ENCODE measurements around the gene PDE2A.

Gene PDE2A

DNA sequence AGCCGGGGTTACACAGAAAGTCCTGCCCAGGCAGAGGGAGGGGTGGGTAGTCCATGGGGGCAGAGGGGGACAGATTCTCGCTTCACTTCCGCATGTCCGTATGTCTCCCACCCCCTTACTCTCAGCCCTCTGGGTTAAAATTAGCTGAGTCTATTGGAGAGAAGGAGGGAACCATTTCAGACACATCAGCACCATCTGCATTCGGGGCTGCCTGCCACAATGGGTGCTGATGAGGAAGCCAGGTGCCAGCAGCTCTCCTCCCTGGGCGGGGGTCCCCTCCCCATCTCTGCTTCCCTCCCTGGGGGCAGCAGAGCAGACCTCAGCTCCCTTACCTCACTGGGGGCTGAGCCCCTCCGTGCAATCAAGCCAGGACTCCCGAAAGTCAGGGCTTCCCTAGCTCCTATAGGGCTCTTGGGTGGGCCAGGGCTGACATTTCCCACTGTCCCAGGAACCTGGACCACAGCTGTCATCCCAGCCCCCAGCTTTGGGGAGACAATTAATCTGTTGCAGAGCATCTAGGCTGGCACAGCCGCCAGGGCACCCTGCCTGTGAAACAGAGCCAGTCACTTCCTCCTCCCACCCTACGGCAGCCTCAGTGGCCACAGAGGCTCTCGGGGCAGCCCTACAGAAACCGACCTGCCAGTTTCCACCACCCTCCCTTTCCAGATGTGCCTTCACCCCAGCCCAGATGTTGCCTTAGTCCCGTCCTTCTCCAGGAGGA is 67.3 kb downstream of the PDE2A start:
- no peak for DNase-seq

DNA sequence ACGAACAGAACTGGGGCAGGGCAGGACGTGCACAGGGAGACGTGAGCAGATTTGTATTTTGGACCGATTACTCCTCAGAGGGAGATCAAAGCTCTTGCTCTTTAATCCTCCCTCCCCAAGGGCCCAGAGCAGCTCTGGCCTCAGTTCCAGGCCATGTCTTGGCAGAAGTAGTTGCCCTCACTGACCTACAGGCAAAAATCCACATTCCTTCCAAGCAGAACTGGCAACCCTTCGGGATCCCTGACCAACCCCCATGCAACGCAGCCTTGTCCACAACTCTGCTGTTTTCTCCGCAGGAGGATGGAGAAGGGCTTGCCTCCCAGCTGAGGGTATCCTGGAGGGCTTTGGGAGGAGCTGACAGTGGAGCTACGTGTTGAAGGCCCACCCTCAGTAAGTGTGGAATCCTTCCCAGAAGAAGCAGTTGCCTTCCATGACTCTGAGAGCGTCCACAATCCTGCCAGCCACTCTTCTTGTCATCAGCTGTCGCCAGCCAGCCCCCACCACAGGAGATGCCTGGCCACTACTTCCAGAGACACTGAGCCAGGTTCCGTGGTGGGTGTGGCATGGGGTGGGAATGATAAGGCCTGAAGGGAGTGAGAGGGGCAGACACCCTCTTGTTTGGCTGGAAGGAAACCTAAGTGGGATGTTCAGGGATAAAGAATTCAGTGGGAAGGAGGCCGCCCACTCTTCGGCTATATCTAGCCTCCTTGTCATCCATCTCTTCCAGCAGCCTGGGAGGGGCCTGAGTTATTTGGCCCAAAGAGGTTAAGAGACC is 68.1 kb downstream of the PDE2A start:
- DNase-seq: no peak

DNA sequence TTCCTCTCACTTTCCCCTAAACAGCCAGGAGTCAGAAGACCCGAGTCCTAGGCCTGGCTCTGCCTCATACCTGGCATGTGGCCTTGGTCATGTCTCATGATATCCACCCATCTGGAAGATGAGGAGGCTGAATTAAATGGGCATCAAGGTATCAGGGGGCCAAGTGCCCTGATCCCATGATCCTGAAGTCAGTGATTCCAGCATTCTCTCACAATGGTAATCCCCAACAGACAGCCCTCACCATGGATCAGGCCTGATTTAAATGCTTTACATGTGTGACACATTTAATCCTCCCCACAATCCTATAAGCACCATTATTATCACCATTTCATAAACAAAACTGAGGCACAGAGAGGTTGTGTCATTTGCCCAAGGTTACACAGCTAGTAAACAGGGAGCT is 70.0 kb downstream of the PDE2A start:
- no peak for DNase-seq

DNA sequence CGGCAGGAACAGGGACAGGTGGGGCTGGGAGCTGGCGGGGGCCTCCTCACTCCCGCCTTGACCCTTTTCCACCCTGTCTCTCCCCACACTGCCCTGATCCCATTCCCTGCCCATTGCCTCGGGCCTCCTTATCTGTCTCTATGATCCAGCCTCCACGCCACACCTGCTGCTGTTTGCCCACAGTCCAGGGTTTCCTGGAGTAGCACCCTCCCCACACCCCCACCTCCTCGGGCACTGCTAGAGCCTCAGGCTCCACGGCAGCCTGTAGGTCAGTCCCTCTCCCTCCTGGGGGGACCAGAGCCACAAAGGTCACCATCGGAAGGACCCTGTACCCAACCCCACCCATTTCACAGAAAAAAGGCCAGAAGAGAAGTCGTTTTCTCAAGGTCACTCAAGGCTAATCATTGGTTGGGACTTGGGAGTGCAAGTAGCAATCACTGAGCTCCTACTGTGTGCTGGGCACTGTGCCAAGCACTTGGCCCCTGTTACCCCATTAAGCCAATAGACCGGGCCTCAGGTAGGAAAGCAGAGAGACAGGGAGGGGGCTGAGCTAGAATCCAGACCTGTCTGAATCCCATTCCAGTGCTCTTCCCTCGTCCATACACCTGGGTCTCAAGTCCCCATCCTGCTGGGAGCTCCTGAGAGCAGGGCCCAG is 71.8 kb downstream of the PDE2A start:
- no peak for DNase-seq

DNA sequence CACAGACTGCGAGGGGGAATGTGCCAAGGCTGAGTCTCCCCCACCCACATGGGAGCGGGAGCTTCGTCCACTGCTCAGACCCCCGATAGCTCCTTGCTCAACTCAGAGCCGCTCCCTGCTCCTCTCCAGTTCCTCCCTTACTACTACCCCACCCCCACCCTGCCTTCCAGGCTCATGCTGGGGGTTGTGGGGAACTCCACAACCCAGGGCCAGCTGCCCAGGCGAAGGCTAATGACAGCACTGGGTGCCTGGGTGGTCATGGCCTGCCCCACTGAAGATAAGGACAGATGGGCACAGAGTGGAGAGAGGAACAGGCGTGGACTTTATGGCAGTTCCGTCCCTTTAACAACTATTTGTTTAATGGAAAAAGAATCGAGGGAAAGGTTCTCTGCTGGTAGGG is 73.7 kb downstream of the PDE2A start:
- no peak for DNase-seq

DNA sequence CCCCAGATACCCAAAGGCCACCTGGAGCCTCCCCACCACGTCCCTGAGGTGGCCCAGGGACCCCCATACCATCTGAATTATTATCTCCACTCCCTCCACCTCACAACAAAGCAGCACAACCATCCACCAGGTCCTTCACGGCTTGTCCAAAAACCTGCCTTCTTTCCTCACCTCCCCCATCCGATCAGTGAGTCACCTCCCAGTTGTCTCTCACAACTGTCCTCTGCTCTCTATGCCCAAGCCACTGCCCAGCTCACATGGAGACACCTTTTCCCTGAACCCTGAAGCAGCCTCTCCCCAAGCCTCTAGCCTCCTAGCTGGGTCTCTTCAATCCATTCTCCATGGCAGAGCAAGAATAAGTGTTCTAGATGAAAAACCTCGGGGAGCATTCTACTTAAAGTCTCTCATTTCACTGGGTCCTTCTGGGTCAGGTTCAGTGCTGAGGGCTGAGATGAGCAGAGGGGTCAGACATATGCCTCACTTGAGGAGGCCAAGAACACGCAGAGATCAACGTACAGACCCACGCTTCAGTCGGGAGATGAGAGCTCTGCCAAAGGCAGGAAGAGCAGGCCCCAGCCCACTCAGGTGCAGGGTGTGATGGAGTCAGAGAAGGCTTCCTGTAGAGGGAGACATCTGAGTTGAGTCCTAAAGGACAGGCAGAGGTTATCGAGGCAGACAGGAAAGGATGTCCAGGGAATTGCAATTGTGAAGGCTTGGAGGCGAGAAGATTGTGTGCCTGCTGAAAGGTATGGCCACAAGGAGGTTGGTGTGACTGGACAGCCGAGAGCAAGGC is 74.7 kb downstream of the PDE2A start:
- DNase-seq: no peak

DNA sequence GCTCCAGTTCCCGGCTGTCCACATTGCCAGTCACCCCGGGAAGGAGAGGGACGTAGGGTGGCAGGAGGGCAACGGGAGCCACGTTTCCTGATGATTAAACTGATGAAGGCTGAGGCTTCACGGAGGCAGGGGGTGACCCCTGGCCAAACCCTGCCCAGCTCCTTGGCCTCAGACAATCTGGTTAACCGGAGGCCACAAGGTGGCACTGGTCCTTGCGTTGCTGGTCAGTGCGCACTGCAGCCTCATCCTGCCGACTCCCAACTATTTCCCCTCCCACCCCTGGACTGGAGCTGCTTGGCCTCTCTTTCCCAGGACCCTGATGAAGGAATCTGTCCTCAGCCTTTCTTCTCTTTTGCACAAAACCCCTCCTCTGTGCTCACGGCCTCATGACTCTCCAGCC is 75.3 kb downstream of the PDE2A start:
- DNase-seq: no peak

DNA sequence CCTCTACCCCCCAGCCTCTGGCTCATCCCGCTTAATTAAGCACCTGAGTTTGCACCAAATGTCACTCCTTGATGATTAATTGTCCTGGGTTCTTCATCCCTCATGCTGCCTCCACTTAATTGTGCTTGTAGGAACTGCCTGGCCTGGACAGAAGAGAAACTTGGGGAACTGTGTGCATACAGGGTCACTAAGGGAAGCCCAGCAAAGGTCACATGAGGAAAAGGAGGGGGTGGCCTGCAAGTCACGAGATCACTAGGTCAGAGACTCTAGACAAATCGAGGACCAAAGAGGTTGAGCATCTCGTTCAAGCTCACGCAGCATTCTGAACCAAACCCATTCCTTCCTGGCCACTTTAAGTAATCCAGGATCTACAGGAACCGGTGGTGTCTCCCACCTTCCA is 75.8 kb downstream of the PDE2A start:
- no peak for DNase-seq

DNA sequence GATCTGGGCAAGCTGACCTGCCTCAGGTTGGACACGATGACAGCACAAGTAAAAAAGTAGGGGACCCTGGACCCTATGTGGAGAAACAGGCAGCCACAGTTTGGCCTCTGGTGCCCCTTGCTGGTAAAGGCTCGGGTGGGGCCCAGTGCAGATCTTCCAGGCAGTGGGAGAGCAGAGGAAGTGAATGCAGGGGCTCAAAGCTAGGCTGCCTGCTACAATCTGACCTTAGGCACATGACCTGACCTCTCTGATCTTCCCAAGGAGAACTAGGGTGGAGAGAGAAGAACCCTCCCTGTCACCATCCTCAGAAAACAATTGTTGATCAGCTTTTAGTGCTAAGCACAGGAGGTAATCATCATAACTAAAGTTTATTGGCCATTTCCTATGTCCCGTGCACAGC is 76.5 kb downstream of the PDE2A start:
- DNase-seq: no peak

DNA sequence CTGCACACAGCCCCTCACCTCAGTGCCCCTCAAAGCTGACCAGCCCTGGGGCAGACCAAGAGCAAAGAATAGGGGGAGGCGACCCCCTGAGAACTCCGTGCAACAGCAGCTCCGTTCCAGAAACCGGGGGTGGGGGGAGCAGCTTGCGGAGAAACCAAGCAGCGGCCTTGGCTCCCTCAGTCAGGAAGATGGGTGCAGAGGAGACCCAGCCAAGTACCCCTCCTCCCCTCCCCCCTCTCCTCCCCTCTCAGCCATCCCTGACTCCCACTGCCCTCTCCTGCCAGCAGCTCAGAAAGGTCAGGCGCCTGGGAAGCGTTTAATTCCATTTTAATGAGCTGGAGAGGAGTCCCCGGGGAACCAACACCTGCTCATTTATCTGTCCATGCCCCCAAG is 78.9 kb downstream of the PDE2A start:
- DNase-seq: no peak

DNA sequence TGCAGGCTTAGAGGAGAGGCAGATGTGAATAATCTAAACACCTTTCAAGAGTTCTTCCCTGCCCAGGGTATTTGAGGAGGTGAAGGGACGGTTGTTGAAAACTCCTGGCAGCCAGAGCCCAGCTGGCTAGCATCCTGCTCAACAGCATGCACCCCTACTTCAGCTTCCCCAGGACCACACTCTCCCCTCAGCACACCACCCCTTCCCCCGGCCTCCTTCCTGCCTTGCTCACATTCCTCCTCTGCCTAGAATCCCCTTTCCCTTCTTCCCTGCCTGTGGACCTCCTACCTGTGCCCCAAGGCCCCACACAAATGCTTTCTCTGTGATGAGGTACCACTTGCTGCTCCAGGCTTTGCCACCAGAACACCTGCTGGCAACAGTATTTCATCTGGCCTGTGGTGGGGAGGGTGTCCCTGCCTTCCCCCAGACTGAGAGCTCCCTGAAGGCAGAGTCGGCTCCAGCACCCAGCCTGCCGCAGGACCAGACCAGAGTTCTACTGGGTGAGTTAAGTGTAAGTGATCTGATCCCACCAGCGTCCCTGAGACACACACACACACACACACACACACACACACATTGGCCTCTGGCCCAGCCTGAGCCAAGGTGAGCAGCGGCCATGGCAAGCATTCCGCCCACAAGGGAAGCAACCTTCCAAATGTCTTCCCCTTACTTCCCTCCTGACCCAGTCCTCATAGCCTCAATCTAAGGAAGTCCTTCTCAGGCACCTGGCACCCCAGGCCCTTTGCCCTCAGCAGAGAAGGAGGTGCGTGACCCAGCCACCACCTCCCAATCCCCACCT is 79.5 kb downstream of the PDE2A start:
- DNase-seq: no peak

DNA sequence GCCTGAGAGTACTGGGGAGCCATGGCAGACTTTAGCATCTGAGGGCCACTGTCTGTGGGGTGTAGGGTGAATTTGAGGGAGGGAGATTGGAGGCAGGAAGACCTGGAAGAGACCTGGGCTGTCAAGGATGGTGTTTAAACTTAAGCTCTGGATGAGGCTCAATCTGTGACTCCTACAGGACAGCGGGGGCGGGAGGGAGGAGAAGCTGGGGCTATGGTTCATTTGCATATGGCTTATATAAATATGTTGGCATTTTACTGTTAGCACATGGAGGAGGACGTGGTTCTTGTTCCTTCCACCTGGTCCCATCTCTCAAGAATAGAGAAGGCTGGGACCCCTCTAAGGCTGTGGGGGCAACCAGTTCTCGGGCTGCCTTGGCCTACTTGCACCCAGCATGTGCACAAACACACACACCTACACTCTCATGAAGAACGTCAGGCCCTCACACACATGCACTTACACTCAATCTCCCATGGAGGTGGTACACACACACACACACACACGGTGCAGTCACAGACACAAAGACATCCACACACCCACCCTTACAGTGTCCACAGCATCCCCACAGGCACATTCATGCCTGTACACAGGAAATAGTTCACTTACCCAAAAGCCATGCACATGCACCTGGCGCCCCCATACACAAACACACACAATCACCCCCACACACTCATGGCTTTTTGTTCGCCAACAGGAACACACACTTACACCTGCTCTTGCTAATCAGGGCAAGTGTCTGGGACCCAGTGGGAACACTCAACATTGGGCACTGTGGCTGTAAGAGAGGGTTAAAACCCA is 81.3 kb downstream of the PDE2A start:
- no peak for DNase-seq

DNA sequence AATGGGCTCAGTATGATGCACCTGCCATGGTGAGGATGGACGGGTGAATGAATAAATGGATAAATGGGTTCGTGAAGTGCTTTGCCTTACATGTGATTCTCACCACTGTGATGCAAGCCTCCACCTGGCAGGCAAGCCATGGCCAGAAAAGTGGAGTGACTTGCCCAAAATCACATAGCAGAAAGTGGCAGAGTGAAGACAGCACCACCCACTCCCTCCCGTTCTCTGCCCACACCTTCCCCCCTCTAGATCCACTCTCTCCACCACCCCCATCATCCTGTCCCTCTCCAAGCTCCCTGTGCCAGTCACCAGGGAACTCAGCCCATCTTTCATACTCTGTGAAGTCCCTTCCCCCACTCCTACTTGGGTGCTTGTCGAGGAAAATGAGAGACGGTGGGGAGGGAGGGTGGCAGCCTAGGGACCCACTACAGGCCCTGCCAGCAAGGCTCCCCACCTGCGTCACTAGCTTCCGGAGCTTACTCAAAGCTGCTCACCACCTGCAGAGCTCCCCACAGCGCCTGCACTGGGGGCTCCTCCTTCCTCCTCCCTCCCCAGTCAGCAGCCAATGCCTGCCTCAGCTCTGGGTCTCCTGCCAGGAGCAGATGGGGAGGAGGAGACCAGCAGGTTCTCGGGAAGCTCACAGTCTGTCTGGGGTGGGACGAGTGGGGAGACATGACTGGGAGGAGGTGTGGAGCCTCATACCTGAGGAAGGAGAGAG is 82.3 kb downstream of the PDE2A start:
- peak; percentile 70 for DNase-seq

DNA sequence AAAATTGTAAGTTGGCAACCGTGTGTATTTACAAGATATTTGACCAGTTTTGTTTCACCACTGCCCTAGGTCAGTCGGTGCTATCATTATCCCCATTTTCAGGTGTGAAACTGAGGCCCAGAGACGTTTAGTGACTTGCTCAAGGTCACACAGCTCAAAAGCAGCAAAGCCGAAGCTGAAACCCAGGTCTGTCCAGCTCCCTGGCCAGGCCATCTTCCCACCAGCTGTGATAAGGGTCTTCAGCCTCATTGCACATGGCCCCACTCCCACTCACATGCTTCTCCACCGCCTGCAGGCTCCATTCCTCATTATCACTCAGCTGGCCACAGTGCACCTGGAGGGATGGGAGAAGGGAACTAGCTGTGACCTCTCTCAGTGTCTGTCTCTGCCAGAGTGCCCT is 83.2 kb downstream of the PDE2A start:
- no peak for DNase-seq

DNA sequence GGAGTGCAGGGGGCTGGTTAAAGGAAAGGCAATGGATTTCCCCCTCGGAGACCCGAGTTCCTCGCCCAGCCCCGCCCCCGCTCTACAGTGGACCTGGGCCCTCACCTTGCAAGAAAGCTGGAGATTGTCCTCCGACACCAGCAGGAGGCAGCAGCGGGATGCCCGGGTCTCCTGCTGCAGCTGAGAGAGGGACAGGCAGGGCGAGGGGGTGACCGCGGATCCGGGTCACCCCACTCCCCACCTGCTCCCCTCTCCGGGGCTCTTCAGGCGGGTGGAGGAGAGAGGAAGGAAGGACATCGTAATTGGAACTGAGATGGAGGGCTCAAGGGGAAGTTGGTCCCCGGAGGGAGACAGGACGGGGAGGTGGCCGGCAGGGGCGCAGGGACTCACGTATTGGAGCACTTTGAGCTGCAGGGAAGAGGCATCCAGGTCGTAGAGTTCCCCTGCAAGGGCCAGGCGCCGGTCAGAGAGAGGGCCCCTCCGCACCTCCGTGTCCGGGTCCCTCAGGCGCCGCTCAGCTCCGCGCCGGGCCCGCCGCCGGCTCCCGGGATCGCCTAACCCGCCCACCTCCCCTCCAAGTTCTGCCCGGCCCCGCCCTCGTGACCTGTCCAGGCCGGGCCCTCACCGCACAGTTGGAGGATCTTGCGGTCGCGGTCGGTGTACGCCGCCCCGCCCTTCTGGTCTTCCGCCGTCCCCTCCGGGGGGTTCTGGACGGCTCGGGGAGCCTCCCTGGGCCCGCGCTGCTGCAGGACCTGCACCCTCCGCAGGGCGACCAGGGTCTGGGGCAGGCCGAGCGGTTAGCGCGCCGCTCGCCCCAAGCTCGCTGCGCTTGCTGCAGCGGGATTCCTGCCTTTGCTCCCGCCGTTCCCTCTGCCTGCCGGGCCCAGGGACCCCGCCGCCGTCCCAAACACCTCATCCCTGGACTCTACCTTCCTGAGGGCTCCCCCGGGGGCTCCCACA is 84.1 kb downstream of the PDE2A start:
- peak; percentile 54 for DNase-seq

DNA sequence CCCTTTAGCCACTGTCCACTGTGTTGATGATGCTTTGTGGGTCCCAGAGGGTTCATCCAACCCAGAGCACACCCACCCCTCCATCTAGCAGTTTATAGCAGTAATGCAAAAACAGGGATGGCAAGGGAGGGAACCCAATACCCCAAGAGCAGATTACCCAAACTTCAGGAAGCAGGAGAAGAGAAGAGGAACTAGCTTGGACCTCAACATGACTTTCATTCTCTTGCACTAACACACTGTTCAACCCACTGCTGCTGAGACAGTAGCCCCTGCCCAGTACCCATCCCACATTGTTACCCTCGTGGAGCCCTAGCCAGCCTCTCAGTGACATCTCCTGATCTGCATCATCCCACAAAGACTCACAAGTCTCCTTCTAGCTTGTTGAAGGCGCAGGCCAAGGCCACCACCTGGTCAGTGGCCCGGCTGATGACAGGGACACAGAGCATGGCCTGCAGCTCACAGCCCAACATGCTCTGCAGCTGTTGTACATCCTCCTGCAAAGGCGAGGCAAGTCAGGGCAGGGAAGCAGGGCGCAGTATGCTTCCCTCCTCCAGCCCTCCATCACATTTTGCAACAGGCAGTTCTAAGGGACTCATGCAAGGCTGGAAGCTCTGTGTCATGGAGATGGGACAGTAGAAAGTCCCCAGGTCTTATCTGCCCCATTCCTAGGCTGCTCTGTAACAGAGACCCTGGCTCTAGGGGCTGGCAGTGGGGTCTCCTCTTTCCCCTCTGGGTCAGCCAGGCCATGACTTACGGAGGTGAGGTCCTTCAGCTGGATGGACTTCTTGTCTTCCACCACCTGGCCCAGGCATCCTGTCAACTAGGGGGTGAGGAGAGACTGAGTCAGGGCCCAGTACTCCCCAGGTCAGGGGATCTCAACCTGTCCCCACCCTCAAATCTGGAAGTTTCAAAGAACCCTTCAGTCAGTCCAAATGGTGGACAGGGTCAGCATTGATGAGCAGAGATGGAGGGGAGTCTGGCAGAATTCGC is 85.5 kb downstream of the PDE2A start:
- DNase-seq: no peak

DNA sequence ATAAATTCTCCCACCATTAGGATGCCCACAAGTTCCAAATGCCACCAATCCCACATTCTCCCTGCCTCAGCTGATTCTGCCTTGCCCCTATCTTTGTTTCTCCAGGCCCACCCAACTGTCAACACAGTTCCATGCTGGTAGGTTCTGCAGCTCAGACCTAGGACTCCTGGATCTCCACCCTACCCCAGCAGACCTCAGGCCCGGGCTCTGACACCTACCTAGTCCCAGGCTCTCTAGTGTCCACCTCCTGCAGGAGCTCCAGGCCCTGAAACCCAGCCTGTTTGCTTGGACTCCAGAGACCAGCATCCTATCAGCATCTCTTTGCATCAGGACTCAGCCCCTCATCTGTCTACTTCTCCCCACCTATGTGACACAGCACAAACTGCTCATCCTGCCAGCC is 86.5 kb downstream of the PDE2A start:
- DNase-seq: no peak

DNA sequence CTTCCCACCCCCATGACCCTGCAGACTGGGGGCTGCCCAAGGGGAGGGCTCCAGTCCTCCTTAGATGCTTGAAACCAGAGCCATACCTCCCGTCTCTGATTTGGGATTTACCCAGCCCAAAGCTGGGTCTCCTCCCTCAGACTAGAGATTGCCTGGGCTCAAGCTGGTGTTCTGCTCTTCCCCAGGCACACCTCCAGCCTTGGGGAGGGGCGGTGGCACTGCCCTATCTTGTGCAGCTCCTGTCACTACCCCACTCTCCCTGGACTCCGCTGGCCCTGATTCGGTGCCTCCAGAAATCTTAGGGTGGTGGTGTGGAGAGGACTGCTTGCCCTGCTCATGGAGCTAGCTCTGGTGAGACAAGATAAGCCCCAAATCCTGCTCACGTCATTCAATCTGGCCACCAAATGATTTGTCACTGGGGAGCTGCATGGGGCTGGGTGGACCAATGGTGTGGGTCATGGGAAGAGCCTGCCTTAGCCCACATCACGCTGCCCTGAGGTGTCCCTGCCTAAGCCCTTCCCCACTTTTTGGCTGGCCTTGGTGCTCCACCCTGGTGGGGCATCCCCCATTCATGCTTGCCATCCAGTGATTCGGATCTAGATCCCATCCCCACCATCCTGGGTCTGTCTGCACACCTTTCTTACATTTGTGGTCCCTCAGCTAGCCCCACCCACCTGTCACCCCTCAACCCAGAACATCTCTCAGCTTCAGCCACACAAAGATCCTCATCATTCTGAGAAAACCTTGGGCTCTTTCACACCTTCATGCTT is 87.7 kb downstream of the PDE2A start:
- no peak for DNase-seq

All from CD4-positive, alpha-beta T cell treated with Interleukin-15 for 1 hour (primary cell).